HG03571 (cell line): ENCODE measurements around the gene TMIGD3.

Experiments used
- ATAC-seq: cut with Tn5 transposase; IDR thresholded peaks from one replicate; pipeline ENCODE4 v1.9.1; 2021; ENCODE audit not compliant: unreplicated experiment

The TMIGD3 gene

GRCh38 chr1:111476214-111476613, 27.2 kb downstream of the TMIGD3 start:
- no peak for ATAC-seq

- no peak for ATAC-seq
These were observed 27.7 kb downstream of the TMIGD3 start for GRCh38 chr1:111475701-111476100.

- no peak for ATAC-seq
These were observed 28.9 kb downstream of the TMIGD3 start for GRCh38 chr1:111474521-111474920.

- ATAC-seq, result no peak
These were observed 29.3 kb downstream of the TMIGD3 start for GRCh38 chr1:111474106-111474505.

GRCh38 chr1:111471538-111471937, 31.9 kb downstream of the TMIGD3 start:
- ATAC-seq, result no peak

- no peak for ATAC-seq
These were observed 32.4 kb downstream of the TMIGD3 start for GRCh38 chr1:111471012-111471411.

- no peak for ATAC-seq
These were observed 32.8 kb downstream of the TMIGD3 start for GRCh38 chr1:111470596-111470995.

- no peak for ATAC-seq
These were observed 33.9 kb downstream of the TMIGD3 start for GRCh38 chr1:111469539-111469938.

- ATAC-seq, result no peak
These were observed 34.7 kb downstream of the TMIGD3 start for GRCh38 chr1:111468717-111469100.

GRCh38 chr1:111467865-111468716, 35.3 kb downstream of the TMIGD3 start:
- ATAC-seq, result no peak

GRCh38 chr1:111466480-111466879, 37.0 kb downstream of the TMIGD3 start:
- ATAC-seq, result no peak

GRCh38 chr1:111465754-111466153, 37.7 kb downstream of the TMIGD3 start:
- ATAC-seq, result no peak

- ATAC-seq, result no peak
These were observed 40.3 kb downstream of the TMIGD3 start for GRCh38 chr1:111463029-111463683.

- ATAC-seq, result no peak
These were observed 40.9 kb downstream of the TMIGD3 start for GRCh38 chr1:111462370-111463028.

GRCh38 chr1:111461765-111462164, 41.7 kb downstream of the TMIGD3 start:
- ATAC-seq, result no peak

- ATAC-seq, result no peak
These were observed 47.8 kb downstream of the TMIGD3 start for GRCh38 chr1:111455642-111456031.

- ATAC-seq, result no peak
These were observed 48.4 kb downstream of the TMIGD3 start for GRCh38 chr1:111454859-111455641.

GRCh38 chr1:111453706-111454105, 49.7 kb downstream of the TMIGD3 start:
- ATAC-seq, result no peak

- no peak for ATAC-seq
These were observed 50.9 kb downstream of the TMIGD3 start for GRCh38 chr1:111452581-111452980.

- no peak for ATAC-seq
These were observed 53.2 kb downstream of the TMIGD3 start for GRCh38 chr1:111450185-111450584.

GRCh38 chr1:111449703-111450017, 53.8 kb downstream of the TMIGD3 start:
- peak; percentile 5 for ATAC-seq
